ENCODE measurements around the gene NUDT5. TPM values are rescaled to one million over a fixed set of nuclear protein-coding genes. Genes with fewer than 3 reads are reported as not detected.

Gene NUDT5
- total RNA-seq, 4 donors from 2014 or later: 19.9 to 23.7 (median 21.4) TPM

GRCh38 chr10:12130237-12130872 is 65.3 kb downstream of the NUDT5 start:
- DNase-seq (ENCODE audit: extremely low spot score): no peak
- peaks cover 0 to 20% (median 16%) of the 10 kb centered on the region in 4 donors for H3K4me1 ChIP-seq
- intact Hi-C loops (cut with DNase I): no loop called here
- peak overlapping the region; percentile 87 to 93 (median 91) for H3K27ac ChIP-seq (replicated peaks in 1 of 4)
- H3K27me3 ChIP-seq: no peaks in the 10 kb centered on the region
- H3K36me3 ChIP-seq: peaks cover 0 to 22% (median 12%) of the 10 kb centered on the region in 4 donors
- no peaks in the 10 kb centered on the region for H3K9me3 ChIP-seq
- peak in 2 of 3 experiments; percentile 32 to 46 for TF ChIP-seq CTCF (IDR thresholded peaks at IDR 0.05)
- no peak for TF ChIP-seq POLR2AphosphoS5 (IDR thresholded peaks at IDR 0.05)
- TF ChIP-seq POLR2A (IDR thresholded peaks at IDR 0.05; ENCODE audit: low read depth): no peak
- no peak for TF ChIP-seq EP300 (IDR thresholded peaks at IDR 0.05)
- 27% methylated on average over 11 of the region's 11 CpGs for WGBS
- peak overlapping the region; percentile 81 to 99 (median 89) for H3K4me3 ChIP-seq

GRCh38 chr10:12129222-12130111 is 66.2 kb downstream of the NUDT5 start, which contains the start of gene SEC61A2:
Gene SEC61A2 (plus strand): TSS chr10:12129677. CDS start chr10:12129788, 111 bp downstream.
- intact Hi-C loops (cut with DNase I): loop anchor here (5.0 kb wide), 1 partner anchor 62 kb away; the partner anchor contains the start of gene DHTKD1

GRCh38 chr10:12121673-12122072 is 74.0 kb downstream of the NUDT5 start:
- DNase-seq (ENCODE audit: extremely low spot score): no peak
- Histone ChIP-seq H3K36me3 (peaks cover 38 to 65% (median 42%) of the 10 kb centered on the region in 4 donors), H3K27me3 (no peaks in the 10 kb centered on the region), H3K4me1 (no peaks in the 10 kb centered on the region), H3K9me3 (no peaks in the 10 kb centered on the region), H3K27ac (replicated peaks in 1 of 4) (no peak overlapping the region), H3K4me3 (no peak overlapping the region)
- 75% methylated on average over 4 of the region's 4 CpGs for WGBS
- no peak for TF ChIP-seq EP300 (IDR thresholded peaks at IDR 0.05)
- no peak for TF ChIP-seq CTCF (IDR thresholded peaks at IDR 0.05)
- TF ChIP-seq POLR2A (IDR thresholded peaks at IDR 0.05; ENCODE audit: low read depth): no peak
- intact Hi-C loops (cut with DNase I): no loop called here

More at GRCh38 chr10:12129222-12130111, 66.2 kb downstream of the NUDT5 start, which contains the start of gene SEC61A2:
- Histone ChIP-seq H3K27ac (replicated peaks in 1 of 4) (peak within 1 kb of the TSS; percentile 87 to 93 (median 91)), H3K4me1 (peaks cover 0 to 20% (median 16%) of the 10 kb centered on the region in 4 donors), H3K4me3 (peak within 1 kb of the TSS; percentile 81 to 99 (median 89)), H3K36me3 (peaks cover 0 to 13% (median 7%) of the 10 kb centered on the region in 4 donors), H3K9me3 (no peaks in the 10 kb centered on the region), H3K27me3 (no peaks in the 10 kb centered on the region)
- peak; percentile 95 for DNase-seq (ENCODE audit: extremely low spot score)
- under 1% methylated on average over 26 of the region's 108 CpGs for WGBS
- peak; percentile 20 for TF ChIP-seq POLR2A (IDR thresholded peaks at IDR 0.05; ENCODE audit: low read depth)
- peak in 1 of 3 experiments; percentile 5 for TF ChIP-seq CTCF (IDR thresholded peaks at IDR 0.05)
- peak; percentile 61 to 83 for TF ChIP-seq POLR2AphosphoS5 (IDR thresholded peaks at IDR 0.05)
- TF ChIP-seq EP300 (IDR thresholded peaks at IDR 0.05): no peak

Small RNA genes within 50 kb of the gene (small RNA-seq; reads per million reads assigned to genes)
- gene MIR548AK (0 reads per million in 3 donors), gene RNU6-88P (0 reads per million in 3 donors)

Other genes with a start within 250 kb of the NUDT5 start
- 10 to 100 TPM; 26.0 to 38.6 (median 28.0) TPM for gene UPF2, start 153.1 kb downstream of the NUDT5 start, total RNA-seq
- 10 to 100 TPM; 19.2 to 44.4 (median 24.2) TPM for gene DHTKD1, start 126.9 kb downstream of the NUDT5 start, total RNA-seq
- gene SEC61A2, start 66.2 kb downstream of the NUDT5 start, total RNA-seq: 1 to 10 TPM; 4.1 to 8.5 (median 7.4) TPM
- gene CDC123, start 297 bp upstream of the NUDT5 start, total RNA-seq: 10 to 100 TPM; 46.9 to 50.2 (median 48.5) TPM
- 10 to 100 TPM in 2 of 4 donors, 1 to 10 TPM in 2; 8.4 to 15.4 (median 11.3) TPM for gene CAMK1D, start 153.7 kb upstream of the NUDT5 start, total RNA-seq